Measurements from ENCODE around the gene SFT2D3.

The SFT2D3 gene

GRCh38 chr2:127715778-127716449, 14.6 kb downstream of the SFT2D3 start:
- Histone ChIP-seq H3K4me3 (ENCODE audit: low read length) (no peak overlapping the region), H2AFZ (ENCODE audit: low read depth, low read length) (no peak overlapping the region), H3K27me3 (ENCODE audit: insufficient read depth, low read length) (no peaks in the 10 kb centered on the region), H3K9me3 (ENCODE audit: low read length) (no peaks in the 10 kb centered on the region), H3K4me1 (ENCODE audit: insufficient read depth, low read length) (no peaks in the 10 kb centered on the region), H3K36me3 (ENCODE audit: insufficient read depth, low read length) (peaks cover 52% of the 10 kb centered on the region)

GRCh38 chr2:127718271-127718670, 17.0 kb downstream of the SFT2D3 start:
- no peaks in the 10 kb centered on the region for H3K4me1 ChIP-seq (ENCODE audit: insufficient read depth, low read length)
- no peaks in the 10 kb centered on the region for H3K9me3 ChIP-seq (ENCODE audit: low read length)
- H2AFZ ChIP-seq (ENCODE audit: low read depth, low read length), result no peak overlapping the region
- H3K36me3 ChIP-seq (ENCODE audit: insufficient read depth, low read length), result peaks cover 72% of the 10 kb centered on the region
- H3K27me3 ChIP-seq (ENCODE audit: insufficient read depth, low read length), result no peaks in the 10 kb centered on the region
- H3K4me3 ChIP-seq (ENCODE audit: low read length), result no peak overlapping the region

- Histone ChIP-seq H2AFZ (ENCODE audit: low read depth, low read length) (no peak overlapping the region), H3K36me3 (ENCODE audit: insufficient read depth, low read length) (peaks cover 71% of the 10 kb centered on the region), H3K9me3 (ENCODE audit: low read length) (no peaks in the 10 kb centered on the region), H3K4me3 (ENCODE audit: low read length) (no peak overlapping the region), H3K27me3 (ENCODE audit: insufficient read depth, low read length) (no peaks in the 10 kb centered on the region), H3K4me1 (ENCODE audit: insufficient read depth, low read length) (no peaks in the 10 kb centered on the region)
Observed at GRCh38 chr2:127719301-127720218, 18.3 kb downstream of the SFT2D3 start.

GRCh38 chr2:127721311-127721977, 20.1 kb downstream of the SFT2D3 start:
- H3K27me3 ChIP-seq (ENCODE audit: insufficient read depth, low read length), result no peaks in the 10 kb centered on the region
- H3K4me1 ChIP-seq (ENCODE audit: insufficient read depth, low read length), result no peaks in the 10 kb centered on the region
- H3K36me3 ChIP-seq (ENCODE audit: insufficient read depth, low read length), result peaks cover 67% of the 10 kb centered on the region
- no peak overlapping the region for H3K4me3 ChIP-seq (ENCODE audit: low read length)
- H3K9me3 ChIP-seq (ENCODE audit: low read length), result no peaks in the 10 kb centered on the region
- H2AFZ ChIP-seq (ENCODE audit: low read depth, low read length), result no peak overlapping the region

- no peaks in the 10 kb centered on the region for H3K27me3 ChIP-seq (ENCODE audit: insufficient read depth, low read length)
- no peaks in the 10 kb centered on the region for H3K4me1 ChIP-seq (ENCODE audit: insufficient read depth, low read length)
- H2AFZ ChIP-seq (ENCODE audit: low read depth, low read length), result no peak overlapping the region
- peaks cover 63% of the 10 kb centered on the region for H3K36me3 ChIP-seq (ENCODE audit: insufficient read depth, low read length)
- no peaks in the 10 kb centered on the region for H3K9me3 ChIP-seq (ENCODE audit: low read length)
- H3K4me3 ChIP-seq (ENCODE audit: low read length), result no peak overlapping the region
Observed at GRCh38 chr2:127721978-127722355, 20.7 kb downstream of the SFT2D3 start.

- H3K4me3 ChIP-seq (ENCODE audit: low read length), result no peak overlapping the region
- H3K36me3 ChIP-seq (ENCODE audit: insufficient read depth, low read length), result peaks cover 63% of the 10 kb centered on the region
- no peaks in the 10 kb centered on the region for H3K4me1 ChIP-seq (ENCODE audit: insufficient read depth, low read length)
- no peaks in the 10 kb centered on the region for H3K9me3 ChIP-seq (ENCODE audit: low read length)
- no peaks in the 10 kb centered on the region for H3K27me3 ChIP-seq (ENCODE audit: insufficient read depth, low read length)
- no peak overlapping the region for H2AFZ ChIP-seq (ENCODE audit: low read depth, low read length)
Observed at GRCh38 chr2:127722807-127723206, 21.5 kb downstream of the SFT2D3 start.

GRCh38 chr2:127726158-127726880, 25.0 kb downstream of the SFT2D3 start:
- peaks cover 37% of the 10 kb centered on the region for H3K36me3 ChIP-seq (ENCODE audit: insufficient read depth, low read length)
- H3K4me3 ChIP-seq (ENCODE audit: low read length), result no peak overlapping the region

GRCh38 chr2:127733113-127733815, 32.0 kb downstream of the SFT2D3 start:
- no peaks in the 10 kb centered on the region for H3K27me3 ChIP-seq (ENCODE audit: insufficient read depth, low read length)

More at GRCh38 chr2:127726158-127726880, 25.0 kb downstream of the SFT2D3 start:
- Histone ChIP-seq H2AFZ (ENCODE audit: low read depth, low read length) (no peak overlapping the region), H3K27me3 (ENCODE audit: insufficient read depth, low read length) (no peaks in the 10 kb centered on the region), H3K9me3 (ENCODE audit: low read length) (no peaks in the 10 kb centered on the region), H3K4me1 (ENCODE audit: insufficient read depth, low read length) (no peaks in the 10 kb centered on the region)

GRCh38 chr2:127733816-127734537, 32.7 kb downstream of the SFT2D3 start:
- Histone ChIP-seq H3K36me3 (ENCODE audit: insufficient read depth, low read length) (peaks cover 6% of the 10 kb centered on the region), H3K4me3 (ENCODE audit: low read length) (no peak overlapping the region), H2AFZ (ENCODE audit: low read depth, low read length) (no peak overlapping the region), H3K9me3 (ENCODE audit: low read length) (no peaks in the 10 kb centered on the region), H3K27me3 (ENCODE audit: insufficient read depth, low read length) (no peaks in the 10 kb centered on the region), H3K4me1 (ENCODE audit: insufficient read depth, low read length) (no peaks in the 10 kb centered on the region)

More at GRCh38 chr2:127733113-127733815, 32.0 kb downstream of the SFT2D3 start:
- Histone ChIP-seq H3K36me3 (ENCODE audit: insufficient read depth, low read length) (peaks cover 6% of the 10 kb centered on the region), H3K4me3 (ENCODE audit: low read length) (no peak overlapping the region), H2AFZ (ENCODE audit: low read depth, low read length) (no peak overlapping the region), H3K4me1 (ENCODE audit: insufficient read depth, low read length) (no peaks in the 10 kb centered on the region), H3K9me3 (ENCODE audit: low read length) (no peaks in the 10 kb centered on the region)

GRCh38 chr2:127735044-127735443, 33.7 kb downstream of the SFT2D3 start:
- no peaks in the 10 kb centered on the region for H3K4me1 ChIP-seq (ENCODE audit: insufficient read depth, low read length)
- H3K4me3 ChIP-seq (ENCODE audit: low read length), result no peak overlapping the region
- H3K27me3 ChIP-seq (ENCODE audit: insufficient read depth, low read length), result no peaks in the 10 kb centered on the region
- H3K36me3 ChIP-seq (ENCODE audit: insufficient read depth, low read length), result peaks cover 9% of the 10 kb centered on the region
- no peaks in the 10 kb centered on the region for H3K9me3 ChIP-seq (ENCODE audit: low read length)
- no peak overlapping the region for H2AFZ ChIP-seq (ENCODE audit: low read depth, low read length)

- H3K36me3 ChIP-seq (ENCODE audit: insufficient read depth, low read length), result peaks cover 9% of the 10 kb centered on the region
- H3K9me3 ChIP-seq (ENCODE audit: low read length), result no peaks in the 10 kb centered on the region
- no peak overlapping the region for H3K4me3 ChIP-seq (ENCODE audit: low read length)
- H3K27me3 ChIP-seq (ENCODE audit: insufficient read depth, low read length), result no peaks in the 10 kb centered on the region
- H3K4me1 ChIP-seq (ENCODE audit: insufficient read depth, low read length), result no peaks in the 10 kb centered on the region
- H2AFZ ChIP-seq (ENCODE audit: low read depth, low read length), result no peak overlapping the region
Observed at GRCh38 chr2:127735537-127736399, 34.5 kb downstream of the SFT2D3 start.
